Kidney (tissue), 14 donors: ENCODE data around the gene HES5. TPM values are rescaled to one million over a fixed set of nuclear protein-coding genes. Genes with fewer than 3 reads are reported as not detected.

Source experiments
- DNase-seq, 5 donors: peaks; one replicate each; pipeline ENCODE4 v3.0.0-alpha.2; 2013 to 2020
- FAIRE-seq: peaks from 2 replicates; lab custom pipeline; 2012; peaks lifted over from hg19 to GRCh38; lab: Jason Lieb, UNC
- H3K27ac ChIP-seq, 2 donors: one replicate each; pipeline ENCODE4 v1.7.0; 2013; ENCODE audit warnings: low read depth in 2 of 2, low read length in 2 of 2, inconsistent platforms in 1 of 2
- H3K27me3 ChIP-seq: one replicate; pipeline ENCODE4 v1.7.1; 2013; ENCODE audit warnings: low read length, inconsistent platforms; ENCODE audit not compliant: control insufficient read depth, insufficient read depth
- H3K36me3 ChIP-seq, 3 donors: one replicate each; pipeline versions ENCODE4 v1.7.0 to v1.7.1; 2013; ENCODE audit warnings: low read length in 3 of 3, control low read depth in 1 of 3, inconsistent platforms in 1 of 3; ENCODE audit not compliant: insufficient read depth in 3 of 3, control insufficient read depth in 2 of 3
- H3K4me1 ChIP-seq, 3 donors: one replicate each; pipeline versions ENCODE4 v1.7.0 to v1.7.1; 2013; ENCODE audit warnings: low read length in 3 of 3, inconsistent platforms in 1 of 3, low read depth in 1 of 3; ENCODE audit not compliant: control insufficient read depth in 2 of 3, insufficient read depth in 2 of 3
- H3K4me3 ChIP-seq, 3 donors: one replicate each; pipeline versions ENCODE4 v1.7.0 to v1.8.1; 2013; ENCODE audit warnings: low read length in 3 of 3, control low read depth in 1 of 3, inconsistent platforms in 1 of 3
- H3K9ac ChIP-seq, 3 donors: one replicate each; pipeline versions ENCODE4 v1.7.0 to v1.7.1; 2013; ENCODE audit warnings: low read length in 3 of 3, control low read depth in 1 of 3, inconsistent platforms in 1 of 3
- H3K9me3 ChIP-seq, 3 donors: one replicate each; pipeline versions ENCODE4 v1.7.0 to v1.7.1; 2013; ENCODE audit warnings: low read length in 3 of 3, control low read depth in 1 of 3, inconsistent platforms in 1 of 3; ENCODE audit not compliant: control insufficient read depth in 2 of 3, insufficient read depth in 1 of 3
- CTCF ChIP-seq: IDR thresholded peaks from 3 replicates; pipeline ENCODE4 v1.5.1; 2012; ENCODE audit warnings: mild to moderate bottlenecking, moderate library complexity, borderline replicate concordance; ENCODE audit not compliant: insufficient read depth; ENCODE audit errors: extremely low read depth
- intact Hi-C: fragments of 100-400 bp; cut with DNase I; formaldehyde crosslinking; loops from one replicate; pipeline ENCODE4 v1.11.1; 2022
- polyA plus RNA-seq: library from polyadenylated mRNA; stranded (reverse); fragments of 350-450 nt; fragmentation: Illumina TruSeq; extraction: RNeasy Lipid Tissue Mini Kit (QIAGEN cat#74804); gene quantifications from one replicate; pipeline ENCODE4 v1.2.3, GENCODE V29; 2014; ENCODE audit warnings: low read depth, low replicate concordance; ENCODE audit not compliant: insufficient read depth
- total RNA-seq: library from RNA; stranded (reverse); fragmentation: NEBNext Ultra II Directional; extraction: Animal tissue kit (Norgen Biotek cat#: 25700); gene quantifications from one replicate; pipeline ENCODE4 v1.2.1, GENCODE V29; 2021
- donor health status: control.
- donor health status: control.
- donor health status: control.
- donor health status: control.
- donor health status: control.
- donor health status: DM: yes; HTN: yes; CAD: no.
- donor health status: Normal renal cell carcinoma (clear cell type).

HES5 gene
- total and polyA plus RNA-seq, 2 donors from 2014 or later, result 0.44 TPM; not detected in 1

DNA sequence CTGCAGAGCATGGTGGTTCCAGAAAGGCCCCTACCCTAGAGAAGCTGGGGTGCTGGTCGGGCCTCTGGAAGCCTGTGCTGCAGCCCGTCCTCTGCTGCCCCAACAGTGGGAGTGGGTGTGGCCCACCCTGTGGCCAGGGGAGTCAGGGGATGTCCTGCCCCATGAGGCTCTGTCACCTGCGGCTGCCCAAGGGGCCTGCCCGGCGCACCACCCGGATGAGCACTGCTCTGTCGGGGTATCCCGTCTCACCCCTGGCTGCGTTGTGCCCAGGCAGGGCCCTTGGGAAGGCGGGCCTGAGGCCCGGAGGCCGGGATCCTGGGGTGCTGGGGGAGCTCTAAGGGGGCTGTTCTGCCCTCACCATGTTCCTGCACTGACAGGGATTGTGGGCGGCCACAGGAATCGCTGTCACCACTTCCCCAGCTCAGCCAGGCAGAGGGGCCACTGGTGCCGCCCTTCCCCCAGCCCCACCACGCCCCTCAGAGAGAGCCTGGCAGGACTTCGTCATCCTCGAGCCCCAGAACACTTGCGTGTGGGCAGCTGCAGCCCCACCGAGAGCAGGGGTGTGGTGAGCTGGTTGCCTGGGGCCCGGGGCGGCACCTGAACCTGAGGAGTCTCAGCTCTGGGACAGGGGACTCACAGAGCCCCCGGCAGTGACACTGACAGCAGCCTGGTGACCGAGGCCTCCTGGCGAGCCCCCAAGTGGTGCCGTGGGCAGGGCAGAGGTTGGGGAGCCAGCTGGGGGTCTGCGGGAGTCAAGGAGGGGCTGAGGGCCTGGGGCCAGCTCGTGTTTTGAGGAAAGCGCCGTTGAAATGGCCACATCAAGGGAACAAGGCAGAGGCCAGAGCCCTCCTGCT, 23.8 kb downstream of the HES5 start:
- no peak for TF ChIP-seq CTCF
- no peak for DNase-seq

DNA sequence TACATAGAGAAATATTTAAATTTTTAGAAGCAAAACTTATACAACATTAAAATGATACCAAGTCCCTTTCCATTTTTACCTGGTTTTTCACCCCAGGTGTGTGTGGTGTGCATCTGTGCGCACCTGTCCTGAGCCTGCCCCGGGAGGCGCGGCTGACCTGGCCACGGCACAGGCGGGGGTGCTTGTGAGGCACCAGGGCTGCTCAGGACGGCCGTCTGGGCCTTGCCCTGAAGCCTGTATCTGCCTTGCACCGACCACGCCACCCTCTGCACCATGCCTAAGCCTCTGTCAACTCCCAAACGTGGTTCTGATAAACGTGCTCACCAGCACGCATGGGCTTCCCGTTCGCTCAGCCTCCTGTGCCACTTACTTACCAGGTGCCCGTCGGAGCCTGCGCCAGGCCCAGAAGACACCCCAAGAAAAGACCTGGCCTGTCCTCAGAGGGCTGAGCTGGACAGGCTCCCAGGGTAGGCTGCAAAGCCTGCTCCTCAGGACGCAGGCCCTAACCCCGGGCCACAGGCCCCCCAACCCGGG, 24.5 kb downstream of the HES5 start:
- Histone ChIP-seq H3K4me3 (no peak overlapping the region), H3K9ac (no peak overlapping the region), H3K4me1 (no peaks in the 10 kb centered on the region), H3K9me3 (no peaks in the 10 kb centered on the region), H3K36me3 (peaks cover 0 to 6% (median 0%) of the 10 kb centered on the region in 3 donors), H3K27ac (no peak overlapping the region), H3K27me3 (peaks cover 4% of the 10 kb centered on the region)
- no peak for FAIRE-seq
- DNase-seq, result no peak
- TF ChIP-seq CTCF, result no peak
- intact Hi-C loops, result no loop called here

More for the DNA sequence above, 23.8 kb downstream of the HES5 start:
- peaks cover 0 to 10% (median 0%) of the 10 kb centered on the region in 3 donors for H3K36me3 ChIP-seq
- H3K27me3 ChIP-seq, result peaks cover 4% of the 10 kb centered on the region
- no peaks in the 10 kb centered on the region for H3K4me1 ChIP-seq
- H3K27ac ChIP-seq, result no peak overlapping the region
- no peak overlapping the region for H3K4me3 ChIP-seq
- H3K9ac ChIP-seq, result no peak overlapping the region
- intact Hi-C loops, result no loop called here
- no peaks in the 10 kb centered on the region for H3K9me3 ChIP-seq
- FAIRE-seq, result no peak

DNA sequence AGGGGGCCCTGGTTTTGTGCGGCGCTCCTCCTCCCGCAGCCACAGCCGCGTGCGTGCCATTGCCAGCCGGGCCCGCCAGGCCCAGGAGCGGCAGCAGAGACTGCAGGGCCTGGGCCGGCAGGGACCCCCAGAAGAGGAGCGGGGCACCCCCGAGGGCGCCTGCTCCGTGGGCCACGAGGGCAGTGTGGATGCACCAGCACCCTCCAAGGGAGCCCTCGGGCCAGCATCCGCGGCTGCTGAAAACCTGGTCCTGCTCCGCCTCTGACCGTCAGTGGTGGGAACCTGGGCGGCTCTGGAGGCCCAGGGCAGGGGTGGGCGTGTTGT, 25.2 kb downstream of the HES5 start:
- no peak for FAIRE-seq
- no peak for TF ChIP-seq CTCF

More for the DNA sequence above, 25.2 kb downstream of the HES5 start:
- H3K36me3 ChIP-seq, result peaks cover 0 to 5% (median 0%) of the 10 kb centered on the region in 3 donors
- H3K9ac ChIP-seq, result no peak overlapping the region
- no peaks in the 10 kb centered on the region for H3K9me3 ChIP-seq
- no peak overlapping the region for H3K4me3 ChIP-seq
- intact Hi-C loops, result no loop called here
- no peaks in the 10 kb centered on the region for H3K4me1 ChIP-seq
- DNase-seq, result no peak
- peaks cover 4% of the 10 kb centered on the region for H3K27me3 ChIP-seq
- H3K27ac ChIP-seq, result no peak overlapping the region
